Posterior vena cava (tissue), 2 donors: Measurements from ENCODE around the gene CRX. TPM values are rescaled to one million over a fixed set of nuclear protein-coding genes. Genes with fewer than 3 reads are reported as not detected.
"Not testable (repeated sequence)": the region's sequence is repeated elsewhere in the genome, so short reads cannot be mapped to it uniquely, and the experiment has no call there.

Source experiments
- DNase-seq: peaks from one replicate; pipeline ENCODE4 v3.0.0-alpha.2; 2020; ENCODE audit warnings: low spot score
- intact Hi-C, 2 donors: fragments of 100-400 bp; cut with DNase I; formaldehyde crosslinking; loops; one replicate each; pipeline versions ENCODE4 v1.14.1 to v1.14.2; 2022 to 2023
- long read RNA-seq, 2 donors: library from polyadenylated mRNA; unstranded; transcript quantifications; one replicate each; pipeline ENCODE4 v2.0.0, GENCODE V29; 2020 to 2021
- total RNA-seq, 2 donors: library from RNA; stranded (reverse); fragmentation: NEBNext Ultra II Directional; extraction: Animal tissue kit (Norgen Biotek cat#: 25700); gene quantifications; one replicate each; pipeline ENCODE4 v1.2.1, GENCODE V29; 2021
- donor health status: DM: yes; HTN: yes; CAD: no.
- donor health status: DM: yes; HTN: yes; CAD: no.

Gene CRX
- not detected for total RNA-seq
- long read RNA-seq, donor 1: 0 reads
- long read RNA-seq, donor 2: 0 reads

GRCh38 chr19:47821460-47822020 lies at the start of gene CRX:
Gene CRX (plus strand): TSS chr19:47821937. CDS start chr19:47834444, 12,507 bp downstream.
- DNase-seq: no peak
- intact Hi-C loops: no loop called here

GRCh38 chr19:47776568-47776967 lies 45.2 kb upstream of the CRX start:
- DNase-seq: no peak
- intact Hi-C loops: no loop called here

GRCh38 chr19:47777245-47778048 lies 44.3 kb upstream of the CRX start:
- intact Hi-C loops: not testable (repeated sequence)

GRCh38 chr19:47778049-47778953 lies 43.4 kb upstream of the CRX start, which contains the start of gene SELENOW:
Gene SELENOW (plus strand): TSS chr19:47778703. CDS start chr19:47778786, 83 bp downstream.
- intact Hi-C loops: no loop called here
- DNase-seq: peak; percentile 92

More at GRCh38 chr19:47777245-47778048, 44.3 kb upstream of the CRX start:
- not testable (repeated sequence) for DNase-seq

- no peak for DNase-seq
Measured at GRCh38 chr19:47778954-47779351, 42.8 kb upstream of the CRX start.

GRCh38 chr19:47779524-47780214 lies 42.1 kb upstream of the CRX start:
- no peak for DNase-seq
- intact Hi-C loops: no loop called here

More at GRCh38 chr19:47778954-47779351, 42.8 kb upstream of the CRX start:
- intact Hi-C loops: no loop called here

GRCh38 chr19:47780215-47780551 lies 41.6 kb upstream of the CRX start:
- no peak for DNase-seq
- intact Hi-C loops: no loop called here

GRCh38 chr19:47781590-47782262 lies 40.0 kb upstream of the CRX start:
- intact Hi-C loops: no loop called here
- no peak for DNase-seq

- intact Hi-C loops: loop anchor here in 1 of 2 donors (5.0 kb wide), 1 partner anchor 69 kb away; no protein-coding TSS in a partner anchor
- no peak for DNase-seq
Measured at GRCh38 chr19:47786566-47786965, 35.2 kb upstream of the CRX start.

GRCh38 chr19:47787307-47787706 lies 34.4 kb upstream of the CRX start:
- not testable (repeated sequence) for DNase-seq
- intact Hi-C loops: loop anchor here in 1 of 2 donors (5.0 kb wide), 1 partner anchor 70 kb away; no protein-coding TSS in a partner anchor

- not testable (repeated sequence) for DNase-seq
- intact Hi-C loops: loop anchor here in 1 of 2 donors (5.0 kb wide), 1 partner anchor 73 kb away; no protein-coding TSS in a partner anchor
Measured at GRCh38 chr19:47789811-47790210, 31.9 kb upstream of the CRX start.

- DNase-seq: peak; percentile 93
- intact Hi-C loops: no loop called here
Measured at GRCh38 chr19:47790398-47790814, 31.3 kb upstream of the CRX start.

- intact Hi-C loops: no loop called here
- DNase-seq: no peak
Measured at GRCh38 chr19:47792616-47793015, 29.1 kb upstream of the CRX start.

GRCh38 chr19:47794526-47794925 lies 27.2 kb upstream of the CRX start:
- no peak for DNase-seq
- intact Hi-C loops: no loop called here

- intact Hi-C loops: no loop called here
- DNase-seq: no peak
Measured at GRCh38 chr19:47796785-47797184, 25.0 kb upstream of the CRX start.

GRCh38 chr19:47797996-47798903 lies 23.5 kb upstream of the CRX start:
- intact Hi-C loops: no loop called here
- no peak for DNase-seq

- DNase-seq: no peak
- intact Hi-C loops: no loop called here
Measured at GRCh38 chr19:47798904-47799266, 22.9 kb upstream of the CRX start.
